Islet of Langerhans (tissue), 1 donor: ENCODE measurements around the gene NAGLU.

Experiments used
- FAIRE-seq: peaks from one replicate; lab custom pipeline; 2011; peaks lifted over from hg19 to GRCh38; lab: Jason Lieb, UNC

The NAGLU gene

DNA sequence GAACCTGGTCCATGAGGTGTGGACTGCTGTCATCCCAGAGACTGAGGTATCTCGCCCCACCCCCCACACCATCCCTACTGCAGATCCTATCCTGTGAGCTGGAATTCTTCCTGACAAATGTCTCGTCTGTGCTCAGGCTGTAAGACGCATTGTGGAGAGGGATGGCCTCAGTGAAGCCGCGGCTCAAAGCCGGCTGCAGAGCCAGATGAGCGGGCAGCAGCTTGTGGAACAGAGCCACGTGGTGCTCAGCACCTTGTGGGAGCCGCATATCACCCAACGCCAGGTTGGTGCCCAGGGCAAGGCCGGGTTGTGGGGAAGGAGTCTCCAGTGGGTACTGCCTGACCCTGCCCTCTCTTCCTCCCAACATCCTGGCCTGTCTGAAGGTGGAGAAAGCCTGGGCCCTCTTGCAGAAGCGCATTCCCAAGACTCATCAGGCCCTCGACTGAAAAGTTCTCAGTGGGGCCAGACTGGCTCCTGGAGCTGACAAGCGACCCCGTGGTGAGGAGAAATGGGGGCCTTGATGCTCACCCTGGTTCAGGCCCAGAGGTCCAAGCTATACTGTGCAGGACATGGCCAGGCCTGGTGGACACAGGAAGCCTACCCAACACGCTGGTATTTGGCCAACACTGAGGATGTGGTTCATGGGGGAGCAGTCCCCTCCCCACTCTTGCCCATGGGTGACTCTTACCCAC lies 29.6 kb downstream of the NAGLU start:
- FAIRE-seq: no peak

- FAIRE-seq: no peak
Observed at GRCh38 chr17:42566215-42566882, 30.3 kb downstream of the NAGLU start.

DNA sequence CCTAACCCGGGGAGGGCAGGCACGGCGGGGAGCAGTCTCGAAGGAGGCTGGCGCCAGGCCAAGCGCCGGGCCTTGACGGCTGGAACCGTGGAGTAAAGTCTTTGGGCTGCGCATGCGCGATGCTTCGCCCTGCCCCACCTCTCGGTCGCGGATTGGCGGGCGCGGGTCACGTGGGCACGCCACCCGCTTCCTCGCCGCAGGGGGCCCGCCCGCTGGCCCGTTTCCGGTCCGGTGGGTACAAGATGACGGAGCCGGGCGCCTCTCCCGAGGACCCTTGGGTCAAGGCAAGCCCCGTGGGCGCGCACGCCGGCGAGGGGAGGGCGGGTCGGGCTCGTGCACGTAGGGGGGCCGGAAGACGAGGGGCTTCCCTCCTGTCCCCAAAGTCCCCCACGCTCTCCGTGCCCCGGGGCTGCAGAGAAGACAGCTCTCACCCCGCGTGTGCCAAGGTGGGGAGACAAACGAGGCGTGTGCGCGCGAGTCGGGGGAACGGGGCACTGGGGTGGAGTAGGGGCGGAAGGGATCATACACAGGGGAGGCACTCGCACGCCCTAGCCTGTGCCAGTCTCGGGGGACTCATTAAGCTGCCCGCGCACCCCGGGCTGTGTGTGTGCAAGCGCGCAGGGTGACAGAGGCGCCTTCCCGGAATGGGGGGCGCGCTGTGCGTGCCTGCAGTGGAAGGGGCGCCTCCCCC lies 31.0 kb downstream of the NAGLU start, which contains the start of gene MLX:
Gene MLX, plus strand, starts transcription at position 218 of the 691 bp plus-strand sequence. Its CDS starts 25 bp downstream, at position 243.
- no peak for FAIRE-seq

- FAIRE-seq: no peak
Observed at GRCh38 chr17:42568341-42569111, 32.5 kb downstream of the NAGLU start.

DNA sequence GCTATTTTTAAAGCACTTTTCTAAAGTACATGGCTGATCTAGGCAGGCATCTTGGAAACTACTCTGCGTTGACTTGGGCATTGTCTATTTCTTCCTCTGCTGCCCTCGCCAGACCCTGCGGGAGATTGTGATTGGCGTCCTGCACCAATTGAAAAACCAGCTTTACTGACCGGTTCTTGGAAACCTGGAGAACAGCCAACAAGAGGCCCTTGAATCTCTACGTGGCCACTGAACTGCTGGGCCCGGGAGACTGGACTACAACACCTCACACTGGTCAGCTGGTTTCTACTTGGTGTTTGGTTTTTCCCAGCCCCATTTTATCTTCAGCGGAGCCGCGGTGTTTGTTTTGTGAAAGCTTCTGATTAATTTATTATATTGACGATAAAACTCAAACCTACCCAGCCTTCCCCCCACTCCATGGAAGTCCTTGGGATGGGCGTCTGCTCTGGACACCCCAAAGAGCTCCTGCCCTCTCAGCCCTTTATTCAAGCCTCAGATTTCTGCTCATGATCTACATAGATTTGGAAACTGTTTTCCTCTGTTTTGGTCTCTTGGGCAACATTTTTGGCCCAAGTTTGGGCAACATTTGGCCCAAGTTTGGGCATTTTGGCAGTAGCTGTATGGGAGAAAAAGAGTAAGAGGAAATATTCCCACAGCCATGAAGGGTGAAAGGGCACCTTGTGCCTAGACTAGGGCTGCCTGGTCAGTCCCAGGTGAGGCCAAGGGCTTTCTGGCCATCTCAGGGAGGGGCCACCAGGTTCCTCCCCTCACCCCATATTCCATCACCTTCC lies 35.6 kb downstream of the NAGLU start:
- FAIRE-seq: no peak

- no peak for FAIRE-seq
Observed at GRCh38 chr17:42573095-42573494, 37.1 kb downstream of the NAGLU start.

DNA sequence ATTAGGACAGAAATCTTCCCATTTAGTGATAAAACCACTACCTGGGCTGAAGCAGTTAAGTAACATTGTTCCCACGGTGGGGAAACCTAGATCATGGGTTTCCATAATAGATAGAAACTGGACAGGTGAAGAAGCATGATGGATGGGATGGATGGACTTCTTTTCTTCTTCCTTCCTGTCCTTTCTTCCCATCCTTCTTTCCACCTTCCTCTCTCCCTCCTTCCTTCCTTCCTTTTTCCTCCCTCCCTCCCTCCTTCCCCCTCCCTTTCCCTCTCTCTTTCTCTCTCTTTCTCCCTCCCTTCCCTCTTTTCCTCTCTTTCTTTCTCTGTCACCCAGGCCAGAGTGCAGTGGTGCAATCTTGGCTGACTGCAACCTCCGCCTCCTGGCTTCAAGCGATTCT lies 38.4 kb downstream of the NAGLU start:
- FAIRE-seq: no peak

DNA sequence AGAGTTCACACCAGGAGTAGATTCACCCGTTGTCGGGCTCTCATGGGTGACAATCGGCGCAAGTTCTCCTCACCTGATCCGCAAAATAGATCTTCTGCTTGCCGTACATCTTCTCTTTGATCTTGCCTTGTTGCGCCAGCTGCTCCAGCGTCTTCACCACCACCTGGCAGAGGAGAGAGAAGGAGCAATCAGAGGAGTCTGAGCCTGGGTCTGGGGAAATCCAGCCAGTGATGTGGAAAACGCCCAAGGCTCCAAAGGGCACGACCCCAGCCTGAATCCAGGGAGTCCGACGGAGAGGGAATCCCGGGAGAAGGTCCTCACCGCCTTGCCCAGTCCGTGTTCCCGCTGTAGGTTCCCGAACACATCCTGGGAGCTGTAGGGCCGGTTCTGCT lies 41.1 kb downstream of the NAGLU start:
- no peak for FAIRE-seq

GRCh38 chr17:42577532-42578281 lies 41.7 kb downstream of the NAGLU start, which contains the start of gene PSMC3IP:
Gene PSMC3IP, minus strand, starts transcription at chr17:42577729. Its CDS starts 43 bp downstream, at chr17:42577686.
- no peak for FAIRE-seq

DNA sequence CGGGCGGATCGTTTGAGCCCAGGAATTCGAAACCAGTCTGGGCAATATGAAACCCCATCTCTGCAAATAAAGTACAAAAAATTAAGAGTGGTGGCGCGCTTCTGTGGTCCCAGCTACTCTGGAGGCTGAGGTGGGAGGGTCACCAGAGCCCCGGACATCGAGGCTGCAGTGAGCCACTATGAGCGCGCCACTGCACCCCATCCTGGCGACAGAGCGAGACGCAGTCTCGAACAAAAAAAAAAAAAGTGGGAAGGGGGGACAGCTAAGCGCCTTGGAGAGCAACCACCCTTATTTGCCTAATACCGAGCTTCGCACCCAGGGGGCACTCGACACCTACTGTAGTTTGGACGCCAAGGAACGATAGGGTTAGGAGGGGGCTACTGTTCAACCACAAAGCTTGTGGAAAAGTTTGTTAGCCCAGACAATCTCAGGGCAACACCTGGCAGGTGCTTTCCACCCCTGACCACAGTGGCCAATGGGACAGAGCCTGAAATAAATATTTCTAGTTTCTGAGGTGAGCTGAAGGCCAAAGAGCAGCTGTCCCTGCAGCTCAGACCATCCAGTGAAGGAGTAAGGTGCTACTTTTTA lies 42.3 kb downstream of the NAGLU start:
- no peak for FAIRE-seq

DNA sequence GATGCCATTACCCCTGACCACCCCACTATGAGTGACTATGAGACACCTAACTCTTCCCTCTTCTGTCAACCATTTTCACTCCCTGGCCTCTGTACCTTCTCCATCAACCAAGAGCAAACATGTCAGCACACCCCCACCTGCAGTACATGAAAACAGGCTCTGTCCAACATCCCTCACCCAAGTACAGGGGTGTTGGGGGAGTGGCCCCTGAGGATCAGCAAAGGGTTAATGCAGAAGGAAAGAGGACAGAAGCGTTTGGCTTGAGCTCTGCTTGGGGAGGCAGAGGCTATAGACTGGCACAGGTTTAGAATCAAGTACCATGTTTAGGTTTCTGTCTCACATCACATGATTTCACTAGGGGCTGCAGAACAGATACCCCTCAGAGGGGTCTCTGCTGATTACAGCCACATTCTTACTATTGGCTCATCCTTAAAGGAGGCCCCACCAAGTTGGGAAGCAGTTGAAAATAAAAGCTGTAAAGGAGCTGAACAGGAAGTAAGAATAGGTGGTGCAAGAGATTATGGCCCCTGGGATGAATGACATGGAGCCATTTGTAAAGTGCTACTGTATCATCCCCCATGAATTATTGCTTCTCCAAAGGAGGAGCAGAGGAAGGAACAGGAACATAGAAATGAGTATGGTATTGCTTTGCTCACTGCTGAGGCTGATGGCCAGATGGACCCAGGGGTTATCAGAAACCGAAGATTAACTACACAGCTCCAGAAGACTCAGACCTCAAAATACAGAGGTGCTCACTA lies 43.9 kb downstream of the NAGLU start:
- FAIRE-seq: no peak

- no peak for FAIRE-seq
Observed at GRCh38 chr17:42581744-42582270, 45.8 kb downstream of the NAGLU start.

- FAIRE-seq: no peak
Observed at GRCh38 chr17:42584880-42585279, 48.8 kb downstream of the NAGLU start.

DNA sequence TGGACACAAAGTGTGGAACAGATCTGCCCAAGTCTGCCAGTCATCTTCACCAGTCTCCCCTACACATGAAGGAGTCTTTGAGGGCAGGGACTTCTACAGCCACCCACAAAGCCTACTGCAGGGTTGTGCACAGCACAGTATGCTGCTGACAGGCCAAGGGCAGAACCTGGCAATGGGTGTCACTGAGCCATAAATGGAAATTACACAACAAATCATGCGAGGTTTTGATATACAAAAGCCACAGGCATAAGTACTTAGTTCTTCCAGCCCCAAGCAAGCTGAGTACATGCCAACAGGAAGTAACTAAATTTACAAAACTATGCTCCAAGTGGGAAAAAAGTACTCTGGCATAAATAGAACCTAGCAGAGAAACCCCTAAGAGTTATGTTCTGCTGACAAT lies 49.3 kb downstream of the NAGLU start:
- FAIRE-seq: no peak

- FAIRE-seq: no peak
Observed at GRCh38 chr17:42586514-42587230, 50.6 kb downstream of the NAGLU start.

- no peak for FAIRE-seq
Observed at GRCh38 chr17:42590886-42591285, 54.8 kb downstream of the NAGLU start.

GRCh38 chr17:42591411-42591810 lies 55.4 kb downstream of the NAGLU start:
- no peak for FAIRE-seq
